Renal cortical epithelial cell (primary cell): Measurements from ENCODE around the gene MMP23B. TPM values are rescaled to one million over a fixed set of nuclear protein-coding genes. Genes with fewer than 3 reads are reported as not detected.

Experiments
- DNase-seq: peaks from one replicate; pipeline ENCODE4 v3.0.0-alpha.2; 2011; ENCODE audit warnings: low read depth
- total RNA-seq: library from RNA; depleted of rRNA; stranded (reverse); fragments of >200 nt; gene quantifications from 2 replicates; pipeline ENCODE4 v1.2.3, GENCODE V29; 2014

MMP23B gene
- total RNA-seq, 1 donor from 2014 or later: 4.0 TPM

DNA sequence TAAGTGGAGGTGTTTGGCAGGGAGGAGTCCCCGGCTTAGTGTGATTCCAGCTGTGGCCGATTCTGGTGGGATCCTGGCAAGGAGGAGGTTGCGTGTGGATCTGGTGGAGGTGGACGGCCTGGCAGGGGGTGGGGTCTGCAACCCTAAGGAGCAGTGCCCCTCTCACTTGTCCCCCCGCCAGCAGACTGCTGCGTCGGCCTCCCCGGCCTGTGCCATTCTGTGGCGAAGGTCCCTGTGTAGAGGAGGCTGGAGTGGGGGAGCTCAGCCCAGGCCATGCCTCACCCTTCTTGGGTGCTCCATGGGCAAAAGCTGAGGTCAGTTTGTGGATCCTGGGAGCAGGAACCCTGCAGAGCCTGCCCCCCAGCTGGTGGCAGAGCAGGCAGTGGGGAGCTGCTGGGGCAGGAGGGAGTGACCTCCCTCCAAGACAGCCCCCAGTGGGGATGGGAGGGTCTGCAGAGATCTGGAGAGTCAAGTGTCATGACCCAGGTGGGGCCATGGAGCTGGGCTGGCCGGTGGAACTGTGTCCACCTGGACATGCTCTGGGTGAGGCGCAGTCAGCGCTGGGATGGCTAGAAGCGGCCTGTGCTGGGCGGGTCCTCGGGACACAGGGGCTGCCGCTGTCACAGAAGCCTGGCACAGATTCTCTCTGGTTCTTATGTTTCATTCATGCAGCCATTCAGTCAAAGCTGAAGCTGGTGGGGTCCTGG is 11.4 kb upstream of the MMP23B start:
- DNase-seq: no peak

DNA sequence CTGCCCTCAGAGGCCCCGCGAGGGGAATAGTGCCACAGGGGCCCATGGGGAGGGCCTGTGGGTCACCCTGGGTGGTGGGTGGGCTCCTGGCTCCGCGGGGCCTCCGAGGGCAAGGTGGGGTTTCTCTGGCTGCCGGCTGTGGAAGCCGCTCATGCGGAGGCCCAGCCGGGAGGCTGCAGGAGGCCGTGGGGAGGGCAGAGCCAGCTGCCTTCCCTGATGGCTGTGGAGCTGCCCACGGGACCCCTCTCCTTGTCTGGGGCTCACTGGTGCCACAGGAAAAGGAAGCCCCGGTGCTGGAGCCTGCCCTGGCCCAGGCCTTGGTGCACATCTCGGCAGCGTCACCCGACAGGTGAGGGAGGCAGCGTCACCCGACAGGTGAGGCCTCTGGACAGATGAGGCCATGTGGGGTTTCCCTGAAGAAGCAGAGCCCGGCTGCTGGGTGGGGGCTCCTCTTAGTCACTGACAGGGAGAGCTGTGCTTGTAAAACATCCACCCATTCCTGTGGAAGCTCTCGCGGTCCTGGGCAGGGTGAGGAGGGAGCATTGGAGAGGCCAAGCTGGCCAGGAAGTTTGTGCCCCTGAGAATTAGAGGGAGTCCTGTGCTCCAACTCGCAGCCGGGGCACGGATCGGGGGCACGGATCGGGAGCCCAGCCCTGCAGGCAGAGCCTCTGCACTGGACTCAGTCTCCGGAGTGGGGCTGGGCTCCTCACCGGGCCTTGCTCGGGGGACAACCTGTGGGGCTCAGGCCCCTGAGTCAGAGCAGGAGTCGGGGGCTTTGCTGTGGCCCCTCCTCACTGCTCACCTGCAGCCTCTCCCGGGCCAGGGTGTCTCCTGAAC is 10.6 kb upstream of the MMP23B start:
- no peak for DNase-seq

DNA sequence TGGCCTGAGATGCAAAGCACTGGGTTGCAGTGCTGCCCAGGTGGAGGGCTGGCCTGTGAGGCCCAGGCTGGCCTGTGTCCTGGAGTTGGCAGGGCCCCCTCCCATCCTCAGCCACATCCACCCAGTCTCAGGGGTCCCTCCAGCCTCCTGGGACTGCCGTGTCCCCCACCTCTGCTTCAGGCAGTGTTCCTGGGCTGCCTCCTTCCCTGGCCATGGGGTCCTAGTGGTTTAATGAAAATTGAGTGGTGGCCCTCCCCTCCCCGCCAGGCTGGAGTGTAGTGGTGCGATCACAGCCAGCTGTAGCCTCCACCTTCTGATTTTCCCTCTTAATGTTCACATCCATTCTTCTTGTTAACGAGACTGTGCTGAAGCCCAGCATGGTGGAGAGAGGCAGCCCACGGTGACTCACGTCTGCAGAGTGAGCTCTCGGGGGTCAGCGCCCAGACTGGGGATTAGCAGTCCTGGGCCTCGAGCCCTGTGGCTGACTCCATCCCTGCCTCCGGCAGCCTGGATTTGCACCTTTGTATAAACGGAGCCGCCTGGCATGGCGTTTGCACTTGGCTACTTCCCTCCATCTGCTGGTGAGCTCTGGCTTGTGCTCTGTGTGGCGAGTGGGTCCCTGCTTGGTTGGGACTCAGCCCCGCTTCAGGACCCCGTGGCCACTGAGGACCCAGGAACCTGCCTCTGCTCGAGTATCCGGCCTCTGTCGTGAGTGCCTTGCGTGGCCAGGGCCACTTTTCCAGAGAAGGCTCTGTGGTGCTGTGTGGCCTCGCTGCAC is 9.8 kb upstream of the MMP23B start:
- DNase-seq: no peak

DNA sequence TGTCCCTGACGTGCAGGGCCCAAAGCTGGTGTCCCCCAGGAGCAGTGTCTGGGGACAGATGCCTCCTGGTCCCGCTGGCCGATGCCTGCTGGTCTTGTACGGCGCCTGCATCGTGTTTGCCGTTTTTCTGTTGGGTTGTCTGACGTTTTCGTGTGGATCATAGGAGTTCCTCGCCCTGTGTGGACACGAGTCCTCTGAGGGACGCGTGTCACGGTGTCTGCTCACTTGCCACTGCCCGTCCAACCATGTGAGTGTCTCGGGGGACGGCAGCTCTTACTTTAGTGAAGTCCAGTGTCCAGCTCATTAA is 9.2 kb upstream of the MMP23B start:
- DNase-seq: no peak

DNA sequence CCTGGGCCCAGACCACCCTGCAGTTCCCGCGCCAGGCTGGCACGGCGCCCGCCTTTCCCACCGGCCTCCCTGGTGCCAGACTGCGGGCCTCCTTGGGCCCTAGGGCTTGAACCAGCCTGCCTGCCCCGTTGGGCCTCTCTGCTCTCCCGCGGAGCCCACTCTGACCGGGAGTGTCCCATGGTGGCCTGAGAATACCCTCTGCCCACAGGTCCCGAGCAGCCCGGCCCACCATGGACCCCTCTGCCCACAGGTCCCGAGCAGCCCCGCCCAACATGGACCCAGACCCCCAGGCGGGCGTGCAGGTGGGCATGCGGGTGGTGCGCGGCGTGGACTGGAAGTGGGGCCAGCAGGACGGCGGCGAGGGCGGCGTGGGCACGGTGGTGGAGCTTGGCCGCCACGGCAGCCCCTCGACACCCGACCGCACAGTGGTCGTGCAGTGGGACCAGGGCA is 8.8 kb upstream of the MMP23B start:
- no peak for DNase-seq

DNA sequence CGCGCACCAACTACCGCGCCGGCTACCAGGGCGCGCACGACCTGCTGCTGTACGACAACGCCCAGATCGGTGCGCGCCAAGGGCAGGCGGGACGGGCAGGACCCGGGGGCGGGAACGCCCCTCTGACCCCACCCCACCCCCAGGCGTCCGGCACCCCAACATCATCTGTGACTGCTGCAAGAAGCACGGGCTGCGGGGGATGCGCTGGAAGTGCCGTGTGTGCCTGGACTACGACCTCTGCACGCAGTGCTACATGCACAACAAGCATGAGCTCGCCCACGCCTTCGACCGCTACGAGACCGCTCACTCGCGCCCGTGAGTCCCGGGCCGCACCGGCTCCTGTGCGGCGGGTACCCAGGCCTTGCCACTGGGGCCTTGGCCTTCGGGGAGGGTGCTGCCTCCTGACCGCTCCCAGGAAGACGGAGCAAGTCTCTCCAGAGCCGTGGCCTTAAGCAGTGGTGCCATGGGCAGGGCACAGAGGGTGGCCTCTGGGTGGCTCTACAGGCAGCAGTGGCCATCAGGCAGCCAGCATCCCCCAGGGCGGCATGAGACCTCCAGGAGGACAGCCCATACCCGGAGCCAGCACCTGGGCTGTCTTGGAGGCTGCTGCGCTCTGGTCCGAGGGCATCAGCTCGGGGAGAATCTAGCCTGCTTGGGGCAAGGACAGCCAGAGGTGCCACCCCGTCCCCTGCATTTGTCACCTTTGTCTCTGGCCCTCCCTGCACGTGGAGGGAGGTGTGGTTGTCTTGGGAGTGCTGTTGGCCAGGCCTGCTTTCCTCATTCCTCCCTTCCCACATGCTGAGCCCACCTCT is 8.1 kb upstream of the MMP23B start:
- DNase-seq: no peak

DNA sequence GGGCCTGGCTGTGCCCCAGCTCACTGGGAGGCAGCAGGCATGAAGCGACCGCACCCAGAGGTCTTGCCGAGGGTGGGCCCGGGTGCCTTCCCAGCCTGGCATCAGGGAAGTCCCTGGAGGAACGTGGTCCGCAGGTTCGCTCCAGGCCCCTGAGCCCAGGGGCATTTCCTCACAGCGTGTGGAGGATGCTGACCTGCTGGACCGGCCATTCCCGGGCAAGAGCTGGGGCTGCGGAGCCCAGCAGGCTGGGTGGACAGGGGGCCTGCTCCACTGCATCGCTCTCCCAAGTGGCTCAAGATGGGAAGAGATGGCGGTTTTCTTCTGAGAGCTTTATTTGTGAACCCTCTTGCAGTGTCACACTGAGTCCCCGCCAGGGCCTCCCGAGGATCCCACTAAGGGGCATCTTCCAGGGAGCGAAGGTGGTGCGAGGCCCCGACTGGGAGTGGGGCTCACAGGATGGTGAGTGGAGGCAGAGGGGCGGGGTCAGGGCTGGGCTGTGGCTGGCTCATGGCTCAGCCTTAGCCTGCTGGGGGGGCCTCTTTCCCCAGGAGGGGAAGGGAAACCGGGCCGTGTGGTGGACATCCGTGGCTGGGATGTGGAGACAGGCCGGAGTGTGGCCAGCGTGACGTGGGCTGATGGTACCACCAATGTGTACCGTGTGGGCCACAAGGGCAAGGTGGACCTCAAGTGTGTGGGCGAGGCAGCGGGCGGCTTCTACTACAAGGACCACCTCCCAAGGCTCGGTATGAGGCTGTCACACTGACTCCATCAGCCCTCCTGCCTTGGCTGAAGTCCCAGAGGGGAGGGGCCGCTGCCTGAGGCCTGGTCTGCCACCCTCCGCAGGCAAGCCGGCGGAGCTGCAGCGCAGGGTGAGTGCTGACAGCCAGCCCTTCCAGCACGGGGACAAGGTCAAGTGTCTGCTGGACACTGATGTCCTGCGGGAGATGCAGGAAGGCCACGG is 7.2 kb upstream of the MMP23B start:
- DNase-seq: no peak

DNA sequence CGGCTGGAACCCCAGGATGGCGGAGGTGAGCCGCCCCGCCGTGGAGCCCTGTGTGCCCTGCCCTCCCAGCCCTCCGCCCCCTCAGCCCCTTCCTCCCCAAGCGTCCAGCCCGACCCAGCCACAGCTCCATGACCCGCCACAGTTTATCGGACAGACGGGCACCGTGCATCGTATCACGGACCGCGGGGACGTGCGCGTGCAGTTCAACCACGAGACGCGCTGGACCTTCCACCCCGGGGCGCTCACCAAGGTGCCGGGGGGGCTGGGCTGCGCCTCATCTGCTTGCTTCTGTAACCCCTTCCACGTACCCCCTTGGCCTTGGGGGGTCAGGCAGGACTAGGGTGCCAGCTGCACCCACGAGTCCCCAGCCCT is 6.6 kb upstream of the MMP23B start:
- no peak for DNase-seq

DNA sequence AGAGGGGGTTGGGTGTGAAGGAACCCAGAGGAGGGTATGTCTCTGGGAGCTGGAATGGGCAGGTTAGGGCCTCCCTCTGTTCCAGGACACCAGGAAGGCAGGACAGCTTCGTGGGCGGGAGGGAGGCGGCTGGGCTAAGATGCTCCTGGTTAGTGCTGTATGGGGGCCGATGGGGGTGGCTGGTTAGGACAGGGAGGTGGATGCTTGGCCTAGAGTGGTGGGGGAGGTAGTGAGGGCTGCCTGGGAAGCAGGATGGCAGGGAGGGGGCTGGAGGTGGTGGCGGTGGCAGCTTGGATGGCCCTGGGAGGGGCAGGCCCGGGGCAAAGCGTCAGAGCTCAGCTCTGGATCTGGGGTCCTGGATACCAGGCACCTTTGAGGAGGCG is 6.2 kb upstream of the MMP23B start:
- DNase-seq: no peak

DNA sequence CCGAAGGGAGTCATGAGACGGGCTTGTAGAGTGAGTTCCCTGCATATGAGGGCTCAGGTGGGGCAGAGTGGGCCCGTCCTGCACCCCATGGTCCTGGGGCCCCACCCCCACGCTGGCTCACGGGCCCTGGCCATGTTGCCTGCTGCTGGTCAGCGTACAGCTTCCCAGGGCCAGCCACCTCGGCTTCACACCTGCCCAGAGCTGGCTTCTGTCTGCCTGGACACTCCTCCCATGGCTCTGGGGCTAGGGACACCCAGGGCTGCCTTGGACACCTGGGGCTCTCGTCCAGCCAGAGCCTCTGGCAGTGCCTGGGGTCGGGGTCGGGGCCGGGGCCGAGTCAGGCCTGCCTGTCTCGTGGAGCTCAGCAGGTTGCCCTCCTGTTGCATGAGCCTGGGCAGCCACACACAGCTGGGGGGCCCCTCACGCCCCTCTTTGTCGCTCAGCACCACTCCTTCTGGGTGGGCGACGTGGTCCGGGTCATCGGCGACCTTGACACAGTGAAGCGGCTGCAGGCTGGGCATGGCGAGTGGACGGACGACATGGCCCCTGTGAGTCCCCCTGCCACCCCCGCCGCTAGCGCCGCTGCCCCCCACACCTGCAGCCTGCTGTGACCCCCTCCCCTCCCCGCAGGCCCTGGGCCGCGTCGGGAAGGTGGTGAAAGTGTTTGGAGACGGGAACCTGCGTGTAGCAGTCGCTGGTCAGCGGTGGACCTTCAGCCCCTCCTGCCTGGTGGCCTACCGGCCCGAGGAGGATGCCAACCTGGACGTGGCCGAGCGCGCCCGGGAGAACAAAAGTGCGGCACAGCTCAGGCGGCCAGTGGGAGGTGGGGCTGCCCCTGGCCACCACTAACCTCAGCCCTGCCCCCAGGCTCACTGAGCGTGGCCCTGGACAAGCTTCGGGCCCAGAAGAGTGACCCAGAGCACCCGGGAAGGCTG is 5.5 kb upstream of the MMP23B start:
- DNase-seq: no peak

DNA sequence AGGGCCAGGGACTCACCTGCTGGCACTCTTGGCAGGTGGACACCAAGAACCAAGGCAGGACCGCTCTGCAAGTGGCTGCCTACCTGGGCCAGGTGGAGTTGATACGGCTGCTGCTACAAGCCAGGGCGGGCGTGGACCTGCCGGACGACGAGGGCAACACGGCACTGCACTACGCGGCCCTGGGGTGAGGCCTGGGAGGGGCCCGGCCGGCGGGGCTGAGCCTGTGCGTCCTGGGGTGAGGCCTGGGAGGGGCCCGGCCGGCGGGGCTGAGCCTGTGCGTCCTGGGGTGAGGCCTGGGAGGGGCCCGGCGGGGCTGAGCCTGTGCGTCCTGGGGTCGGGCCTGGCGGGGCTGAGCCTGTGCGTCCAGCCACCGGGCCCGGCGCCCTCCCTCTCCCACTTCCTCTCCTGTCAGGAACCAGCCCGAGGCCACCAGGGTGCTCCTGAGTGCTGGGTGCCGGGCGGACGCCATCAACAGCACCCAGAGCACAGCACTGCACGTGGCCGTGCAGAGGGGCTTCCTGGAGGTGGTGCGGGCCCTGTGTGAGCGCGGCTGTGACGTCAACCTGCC is 4.6 kb upstream of the MMP23B start:
- DNase-seq: no peak

DNA sequence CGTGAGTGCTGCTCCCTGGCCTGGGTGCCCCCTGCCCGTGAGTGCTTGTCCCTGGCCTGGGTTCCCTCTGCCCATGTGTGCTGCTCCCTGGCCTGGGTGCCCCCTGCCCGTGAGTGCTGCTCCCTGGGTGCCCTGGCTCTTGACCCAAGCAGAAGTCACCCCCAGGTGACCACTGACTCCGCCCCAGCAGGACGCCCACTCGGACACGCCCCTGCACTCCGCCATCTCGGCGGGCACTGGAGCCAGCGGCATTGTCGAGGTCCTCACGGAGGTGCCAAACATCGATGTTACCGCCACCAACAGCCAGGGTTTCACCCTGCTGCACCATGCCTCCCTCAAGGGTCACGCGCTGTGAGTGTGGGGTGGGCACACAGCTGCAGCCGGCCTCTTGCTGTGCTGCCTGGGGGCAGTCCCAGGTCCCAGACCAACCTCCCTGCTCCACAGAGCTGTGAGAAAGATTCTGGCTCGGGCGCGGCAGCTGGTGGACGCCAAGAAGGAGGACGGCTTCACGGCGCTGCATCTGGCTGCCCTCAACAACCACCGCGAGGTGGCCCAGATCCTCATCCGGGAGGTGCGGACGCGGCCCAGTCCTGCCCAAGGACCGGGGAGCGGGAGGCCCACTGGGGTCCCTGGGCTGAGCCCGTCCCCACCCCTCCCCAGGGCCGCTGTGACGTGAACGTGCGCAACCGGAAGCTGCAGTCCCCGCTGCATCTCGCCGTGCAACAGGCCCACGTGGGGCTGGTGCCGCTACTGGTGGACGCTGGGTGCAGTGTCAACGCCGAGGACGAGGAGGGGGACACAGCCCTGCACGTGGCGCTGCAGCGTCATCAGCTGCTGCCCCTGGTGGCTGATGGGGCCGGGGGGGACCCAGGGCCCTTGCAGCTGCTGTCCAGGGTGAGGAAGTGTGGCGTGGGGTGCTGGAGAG is 3.9 kb upstream of the MMP23B start:
- DNase-seq: no peak

DNA sequence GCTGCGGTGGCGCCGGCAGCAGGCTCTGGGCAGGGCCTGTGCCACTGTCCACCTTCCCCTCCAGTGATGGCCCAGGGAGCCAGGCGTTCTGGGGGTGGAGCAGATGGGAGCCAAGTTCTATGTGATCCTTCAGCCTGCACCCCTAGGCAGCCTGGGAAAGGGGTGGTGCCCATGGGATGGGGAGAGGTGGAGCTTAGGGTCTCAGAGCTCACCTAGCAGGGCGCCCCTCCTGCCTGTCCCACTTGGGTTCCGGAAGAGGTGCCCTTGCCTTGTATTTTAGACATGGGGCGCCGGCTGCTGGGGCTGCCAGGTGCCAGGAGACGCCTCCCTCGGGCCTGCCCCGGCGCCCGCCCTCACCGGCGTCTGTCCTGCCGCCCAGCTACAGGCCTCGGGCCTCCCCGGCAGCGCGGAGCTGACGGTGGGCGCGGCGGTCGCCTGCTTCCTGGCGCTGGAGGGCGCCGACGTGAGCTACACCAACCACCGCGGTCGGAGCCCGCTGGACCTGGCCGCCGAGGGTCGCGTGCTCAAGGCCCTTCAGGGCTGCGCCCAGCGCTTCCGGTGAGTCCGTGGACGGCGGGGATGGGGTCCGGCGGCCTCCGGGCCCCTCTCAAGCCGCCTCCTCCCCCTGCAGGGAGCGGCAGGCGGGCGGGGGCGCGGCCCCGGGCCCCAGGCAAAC is 3.1 kb upstream of the MMP23B start:
- DNase-seq: no peak

DNA sequence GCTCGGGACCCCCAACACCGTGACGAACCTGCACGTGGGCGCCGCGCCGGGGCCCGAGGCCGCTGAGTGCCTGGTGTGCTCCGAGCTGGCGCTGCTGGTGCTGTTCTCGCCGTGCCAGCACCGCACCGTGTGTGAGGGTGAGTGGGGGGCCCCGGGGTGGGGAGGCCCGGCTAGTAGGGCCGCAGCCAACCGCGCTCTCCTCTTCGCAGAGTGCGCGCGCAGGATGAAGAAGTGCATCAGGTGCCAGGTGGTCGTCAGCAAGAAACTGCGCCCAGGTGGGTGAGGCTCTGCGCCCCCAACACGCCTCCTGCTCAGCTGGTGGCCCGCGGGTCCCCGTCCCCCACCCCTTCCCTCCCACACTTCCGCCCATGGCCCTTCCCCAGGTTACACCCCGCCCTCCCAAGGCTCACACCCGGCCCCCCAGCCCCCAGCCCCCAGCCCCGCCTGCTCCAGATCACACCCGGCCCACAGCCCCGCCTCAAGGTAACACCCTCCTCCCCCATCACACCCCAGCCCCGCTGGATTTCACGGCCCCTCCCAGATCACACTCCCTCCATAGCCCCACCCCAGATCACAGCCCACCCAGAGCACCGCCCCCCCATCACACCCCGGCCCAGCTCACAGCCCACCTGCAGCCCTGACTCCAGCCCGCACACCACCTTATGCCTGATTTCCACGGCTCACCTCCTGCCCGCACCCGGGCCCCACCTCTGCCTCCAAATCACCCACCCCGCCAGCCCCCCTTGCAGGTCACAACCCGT is 2.4 kb upstream of the MMP23B start:
- DNase-seq: no peak

DNA sequence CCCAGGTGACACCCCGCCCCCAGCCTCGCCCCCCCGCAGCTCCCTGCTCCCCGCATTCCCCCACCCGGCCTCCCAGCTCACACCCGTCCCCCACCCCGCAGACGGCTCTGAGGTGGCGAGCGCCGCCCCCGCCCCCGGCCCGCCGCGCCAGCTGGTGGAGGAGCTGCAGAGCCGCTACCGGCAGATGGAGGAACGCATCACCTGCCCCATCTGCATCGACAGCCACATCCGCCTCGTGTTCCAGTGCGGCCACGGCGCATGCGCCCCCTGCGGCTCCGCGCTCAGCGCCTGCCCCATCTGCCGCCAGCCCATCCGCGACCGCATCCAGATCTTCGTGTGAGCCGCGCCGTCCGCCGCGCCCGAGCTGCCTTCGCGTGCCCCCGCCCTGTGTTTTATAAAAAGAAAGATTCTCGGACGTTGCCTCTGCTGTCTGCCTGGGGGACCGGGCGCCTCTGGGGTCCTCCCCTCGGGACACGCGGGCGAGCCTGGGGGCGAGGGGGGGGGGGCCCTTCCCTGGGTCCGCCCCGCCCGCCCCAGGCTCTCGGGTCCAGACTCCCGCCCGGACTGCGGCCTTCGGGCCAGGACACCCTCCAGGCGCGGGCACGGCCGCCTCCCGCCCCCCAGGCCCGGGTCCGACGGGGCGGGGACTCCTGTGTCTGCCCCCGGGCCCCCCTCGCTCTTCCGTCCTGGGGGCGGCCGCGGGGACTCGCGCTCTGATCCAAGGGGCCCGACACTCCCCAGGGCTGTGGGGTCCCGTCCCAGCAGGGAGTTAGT is 1.6 kb upstream of the MMP23B start:
- DNase-seq: no peak
